ENCODE data around the gene PPARG.

Gene PPARG

DNA sequence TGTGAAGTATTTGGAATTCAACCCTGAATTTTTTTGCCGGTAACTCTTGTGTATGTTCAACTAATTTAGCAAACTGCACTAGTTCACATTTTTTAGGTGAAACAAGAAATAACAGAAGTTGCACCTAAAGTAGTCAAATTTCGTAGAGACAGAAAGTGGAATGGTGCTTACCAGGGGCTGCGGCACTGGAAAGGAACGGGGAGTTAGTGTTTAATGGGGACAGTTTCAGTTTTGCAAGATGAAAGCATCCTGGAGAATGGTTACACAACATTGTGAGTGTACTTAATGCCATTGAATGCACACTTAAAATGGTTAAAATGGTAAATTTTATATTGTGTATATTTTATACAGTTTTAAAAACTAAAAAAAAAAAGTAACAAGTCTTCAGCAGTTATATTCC, 27.4 kb downstream of the PPARG start:
- no peak overlapping the region for H3K23ac ChIP-seq (ENCODE audit: low read length in 2 of 2)
- no peak overlapping the region for H2AFZ ChIP-seq (ENCODE audit: low read depth, low read length)
- no peak overlapping the region for H2BK5ac ChIP-seq (ENCODE audit: low read depth, low read length, poor library complexity, severe bottlenecking)
- H3K36me3 ChIP-seq (ENCODE audit: control insufficient read depth in 1 of 2, insufficient read depth in 2 of 2, low read depth in 1 of 2, low read length in 2 of 2): peaks cover 0 to 30% of the 10 kb centered on the region in 2 experiments
- WGBS: 94% methylated on average over 4 of the region's 4 CpGs
- H4K8ac ChIP-seq (ENCODE audit: low read length): no peak overlapping the region
- no peak overlapping the region for H3K18ac ChIP-seq (ENCODE audit: low read depth in 1 of 2, low read length in 2 of 2)
- no peak overlapping the region for H3K4me2 ChIP-seq (ENCODE audit: low read length, poor library complexity, severe bottlenecking)
- H3K4ac ChIP-seq (ENCODE audit: low read depth in 1 of 2, low read length in 2 of 2): no peak overlapping the region
- H3K79me1 ChIP-seq (replicated peaks; ENCODE audit: low read length, poor library complexity, severe bottlenecking): peaks cover 11% of the 10 kb centered on the region
- no peak overlapping the region for H2BK15ac ChIP-seq (ENCODE audit: low read depth, poor library complexity, severe bottlenecking)
- peaks cover 4% of the 10 kb centered on the region for H3K4me1 ChIP-seq (ENCODE audit: control insufficient read depth, insufficient read depth, low read depth, low read length)
- no peak overlapping the region for H2BK120ac ChIP-seq (ENCODE audit: low read depth, low read length)
- no peak for DNase-seq
- H3K4me3 ChIP-seq (ENCODE audit: insufficient read depth in 1 of 2, low read depth in 1 of 2, low read length in 2 of 2): peak overlapping the region in 1 of 2 experiments; percentile 58
- no peak overlapping the region for H2AK5ac ChIP-seq (ENCODE audit: low read length, severe bottlenecking)
- H4K91ac ChIP-seq (ENCODE audit: low read length): no peak overlapping the region
- H3K14ac ChIP-seq (ENCODE audit: low read length in 2 of 2): no peak overlapping the region
- H3K27ac ChIP-seq (ENCODE audit: low read length, poor library complexity, severe bottlenecking): no peak overlapping the region
- H2BK12ac ChIP-seq (ENCODE audit: low read length in 2 of 2): no peak overlapping the region
- no peaks in the 10 kb centered on the region for H3K27me3 ChIP-seq (ENCODE audit: control insufficient read depth in 1 of 2, insufficient read depth in 1 of 2, low read length in 2 of 2)
- H3K9me3 ChIP-seq (ENCODE audit: control insufficient read depth, low read length): no peaks in the 10 kb centered on the region
- H3K9ac ChIP-seq (ENCODE audit: low read length): peak overlapping the region; percentile 59

DNA sequence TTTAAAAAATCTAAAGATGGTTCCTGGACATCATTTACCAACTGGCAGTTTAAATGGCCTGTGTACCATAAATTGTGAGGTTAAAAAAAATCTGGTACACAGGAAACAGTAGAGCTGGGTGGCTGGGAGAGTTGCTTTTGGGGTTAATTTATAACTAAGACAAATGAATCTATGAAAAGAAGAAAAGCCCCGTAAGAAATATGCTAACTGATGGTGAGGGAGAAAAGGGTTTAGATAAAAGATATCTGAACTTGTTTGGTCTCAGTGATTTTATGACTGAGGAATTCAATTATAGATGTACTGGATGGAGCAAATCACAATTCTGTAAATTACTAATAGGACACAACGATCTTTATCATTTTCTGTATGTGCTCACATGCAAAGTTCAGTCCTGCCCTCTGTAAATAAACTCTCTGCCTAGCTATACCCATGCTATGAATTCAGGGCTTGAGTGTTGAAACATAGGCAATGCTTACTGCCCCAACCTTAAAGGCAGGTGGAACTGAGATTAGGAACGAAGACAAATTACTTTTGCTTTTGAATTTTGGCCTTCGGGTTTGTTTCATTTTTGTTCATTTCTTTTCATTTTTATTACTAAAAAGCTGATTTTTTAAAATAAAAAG, 28.0 kb downstream of the PPARG start:
- Histone ChIP-seq H4K91ac (ENCODE audit: low read length) (no peak overlapping the region), H3K27me3 (ENCODE audit: control insufficient read depth in 1 of 2, insufficient read depth in 1 of 2, low read length in 2 of 2) (no peaks in the 10 kb centered on the region), H3K14ac (ENCODE audit: low read length in 2 of 2) (no peak overlapping the region), H2BK15ac (ENCODE audit: low read depth, poor library complexity, severe bottlenecking) (no peak overlapping the region), H3K36me3 (ENCODE audit: control insufficient read depth in 1 of 2, insufficient read depth in 2 of 2, low read depth in 1 of 2, low read length in 2 of 2) (peaks cover 0 to 35% of the 10 kb centered on the region in 2 experiments), H3K4ac (ENCODE audit: low read depth in 1 of 2, low read length in 2 of 2) (no peak overlapping the region), H3K9me3 (ENCODE audit: control insufficient read depth, low read length) (no peaks in the 10 kb centered on the region), H3K18ac (ENCODE audit: low read depth in 1 of 2, low read length in 2 of 2) (no peak overlapping the region), H2BK12ac (ENCODE audit: low read length in 2 of 2) (no peak overlapping the region), H2AFZ (ENCODE audit: low read depth, low read length) (no peak overlapping the region), H3K27ac (ENCODE audit: low read length, poor library complexity, severe bottlenecking) (peak overlapping the region; percentile 39), H2AK5ac (ENCODE audit: low read length, severe bottlenecking) (no peak overlapping the region), H3K23ac (ENCODE audit: low read length in 2 of 2) (no peak overlapping the region), H3K9ac (ENCODE audit: low read length) (peak overlapping the region; percentile 59), H2BK120ac (ENCODE audit: low read depth, low read length) (no peak overlapping the region), H2BK5ac (ENCODE audit: low read depth, low read length, poor library complexity, severe bottlenecking) (no peak overlapping the region), H3K4me2 (ENCODE audit: low read length, poor library complexity, severe bottlenecking) (peak overlapping the region; percentile 42), H4K8ac (ENCODE audit: low read length) (no peak overlapping the region), H3K4me1 (ENCODE audit: control insufficient read depth, insufficient read depth, low read depth, low read length) (peaks cover 2% of the 10 kb centered on the region), H3K4me3 (ENCODE audit: insufficient read depth in 1 of 2, low read depth in 1 of 2, low read length in 2 of 2) (peak overlapping the region in 1 of 2 experiments; percentile 23), H3K79me1 (replicated peaks; ENCODE audit: low read length, poor library complexity, severe bottlenecking) (peaks cover 11% of the 10 kb centered on the region)
- DNase-seq: no peak
- 86% methylated on average over 2 of the region's 4 CpGs for WGBS

- Histone ChIP-seq H3K27me3 (ENCODE audit: control insufficient read depth in 1 of 2, insufficient read depth in 1 of 2, low read length in 2 of 2) (no peaks in the 10 kb centered on the region), H2AFZ (ENCODE audit: low read depth, low read length) (no peak overlapping the region), H3K4me1 (ENCODE audit: control insufficient read depth, insufficient read depth, low read depth, low read length) (peaks cover 2% of the 10 kb centered on the region), H2BK120ac (ENCODE audit: low read depth, low read length) (no peak overlapping the region), H3K4me3 (ENCODE audit: insufficient read depth in 1 of 2, low read depth in 1 of 2, low read length in 2 of 2) (no peak overlapping the region), H3K14ac (ENCODE audit: low read length in 2 of 2) (no peak overlapping the region), H2AK5ac (ENCODE audit: low read length, severe bottlenecking) (no peak overlapping the region), H2BK12ac (ENCODE audit: low read length in 2 of 2) (no peak overlapping the region), H3K4me2 (ENCODE audit: low read length, poor library complexity, severe bottlenecking) (no peak overlapping the region), H4K8ac (ENCODE audit: low read length) (no peak overlapping the region), H3K23ac (ENCODE audit: low read length in 2 of 2) (no peak overlapping the region), H4K91ac (ENCODE audit: low read length) (no peak overlapping the region), H2BK15ac (ENCODE audit: low read depth, poor library complexity, severe bottlenecking) (no peak overlapping the region), H2BK5ac (ENCODE audit: low read depth, low read length, poor library complexity, severe bottlenecking) (no peak overlapping the region), H3K79me1 (replicated peaks; ENCODE audit: low read length, poor library complexity, severe bottlenecking) (peaks cover 8% of the 10 kb centered on the region), H3K4ac (ENCODE audit: low read depth in 1 of 2, low read length in 2 of 2) (no peak overlapping the region), H3K27ac (ENCODE audit: low read length, poor library complexity, severe bottlenecking) (no peak overlapping the region), H3K18ac (ENCODE audit: low read depth in 1 of 2, low read length in 2 of 2) (no peak overlapping the region), H3K9me3 (ENCODE audit: control insufficient read depth, low read length) (no peaks in the 10 kb centered on the region), H3K36me3 (ENCODE audit: control insufficient read depth in 1 of 2, insufficient read depth in 2 of 2, low read depth in 1 of 2, low read length in 2 of 2) (peaks cover 0 to 41% of the 10 kb centered on the region in 2 experiments), H3K9ac (ENCODE audit: low read length) (no peak overlapping the region)
- no peak for DNase-seq
- WGBS: 83% methylated on average over 5 of the region's 5 CpGs
Observed at GRCh38 chr3:12317914-12318313, 29.0 kb downstream of the PPARG start.

- no peak overlapping the region for H3K18ac ChIP-seq (ENCODE audit: low read depth in 1 of 2, low read length in 2 of 2)
- H3K4me3 ChIP-seq (ENCODE audit: insufficient read depth in 1 of 2, low read depth in 1 of 2, low read length in 2 of 2): peak overlapping the region in 1 of 2 experiments; percentile 11
- H3K9ac ChIP-seq (ENCODE audit: low read length): peak overlapping the region; percentile 67
- H2AK5ac ChIP-seq (ENCODE audit: low read length, severe bottlenecking): no peak overlapping the region
- peaks cover 8% of the 10 kb centered on the region for H3K79me1 ChIP-seq (replicated peaks; ENCODE audit: low read length, poor library complexity, severe bottlenecking)
- no peak overlapping the region for H2AFZ ChIP-seq (ENCODE audit: low read depth, low read length)
- no peak overlapping the region for H3K23ac ChIP-seq (ENCODE audit: low read length in 2 of 2)
- WGBS: 80% methylated on average over 1 of the region's 5 CpGs
- H3K4ac ChIP-seq (ENCODE audit: low read depth in 1 of 2, low read length in 2 of 2): no peak overlapping the region
- no peak overlapping the region for H3K14ac ChIP-seq (ENCODE audit: low read length in 2 of 2)
- H3K4me2 ChIP-seq (ENCODE audit: low read length, poor library complexity, severe bottlenecking): no peak overlapping the region
- no peak overlapping the region for H2BK15ac ChIP-seq (ENCODE audit: low read depth, poor library complexity, severe bottlenecking)
- no peak overlapping the region for H2BK5ac ChIP-seq (ENCODE audit: low read depth, low read length, poor library complexity, severe bottlenecking)
- no peak overlapping the region for H3K27ac ChIP-seq (ENCODE audit: low read length, poor library complexity, severe bottlenecking)
- no peaks in the 10 kb centered on the region for H3K27me3 ChIP-seq (ENCODE audit: control insufficient read depth in 1 of 2, insufficient read depth in 1 of 2, low read length in 2 of 2)
- no peak overlapping the region for H4K8ac ChIP-seq (ENCODE audit: low read length)
- no peak for DNase-seq
- no peak overlapping the region for H2BK12ac ChIP-seq (ENCODE audit: low read length in 2 of 2)
- no peaks in the 10 kb centered on the region for H3K9me3 ChIP-seq (ENCODE audit: control insufficient read depth, low read length)
- peaks cover 0 to 41% of the 10 kb centered on the region in 2 experiments for H3K36me3 ChIP-seq (ENCODE audit: control insufficient read depth in 1 of 2, insufficient read depth in 2 of 2, low read depth in 1 of 2, low read length in 2 of 2)
- no peak overlapping the region for H4K91ac ChIP-seq (ENCODE audit: low read length)
- no peak overlapping the region for H2BK120ac ChIP-seq (ENCODE audit: low read depth, low read length)
- H3K4me1 ChIP-seq (ENCODE audit: control insufficient read depth, insufficient read depth, low read depth, low read length): peaks cover 2% of the 10 kb centered on the region
Observed at GRCh38 chr3:12318758-12319621, 30.1 kb downstream of the PPARG start.

Measured in mesenchymal stem cell (in vitro differentiated cells and primary cell).